T-helper 2 cell treated with Interferon-gamma antibody and Interleukin-4, amounts not matched to agents 100 ng/mL and 5 ng/mL, for 36 hours (primary cell): ENCODE data around the gene RAB3B. TPM values are rescaled to one million over a fixed set of nuclear protein-coding genes. Genes with fewer than 3 reads are reported as not detected.
"Not testable (repeated sequence)": the region's sequence is repeated elsewhere in the genome, so short reads cannot be mapped to it uniquely, and the experiment has no call there.

Experiments used
- intact Hi-C: fragments of 100-400 bp; cut with micrococcal nuclease; formaldehyde crosslinking; loops from one replicate; pipeline ENCODE4 v1.15.1; 2023
- total RNA-seq: library from RNA; stranded (reverse); gene quantifications from 2 replicates; pipeline ENCODE4 v1.2.3, GENCODE V29; 2022

Gene RAB3B
- total RNA-seq, 1 donor from 2014 or later = 0.05 TPM

- intact Hi-C loops = no loop called here
Observed at GRCh38 chr1:51989582-51990477, 670 bp downstream of the RAB3B start.

- intact Hi-C loops = no loop called here
Observed at GRCh38 chr1:51988254-51988653, 2.2 kb downstream of the RAB3B start.

- intact Hi-C loops = no loop called here
Observed at GRCh38 chr1:51986718-51987117, 3.8 kb downstream of the RAB3B start.

- intact Hi-C loops = no loop called here
Observed at GRCh38 chr1:51982161-51982560, 8.3 kb downstream of the RAB3B start.

GRCh38 chr1:51981555-51981954, 8.9 kb downstream of the RAB3B start:
- intact Hi-C loops = no loop called here

- intact Hi-C loops = no loop called here
Observed at GRCh38 chr1:51978099-51978498, 12.4 kb downstream of the RAB3B start.

GRCh38 chr1:51976846-51977602, 13.5 kb downstream of the RAB3B start:
- intact Hi-C loops = no loop called here

- intact Hi-C loops = no loop called here
Observed at GRCh38 chr1:51973587-51974474, 16.7 kb downstream of the RAB3B start.

GRCh38 chr1:51969038-51969705, 21.3 kb downstream of the RAB3B start:
- intact Hi-C loops = no loop called here

- intact Hi-C loops = no loop called here
Observed at GRCh38 chr1:51968632-51969031, 21.9 kb downstream of the RAB3B start.

- intact Hi-C loops = not testable (repeated sequence)
Observed at GRCh38 chr1:51967213-51967791, 23.2 kb downstream of the RAB3B start.

GRCh38 chr1:51966559-51966958, 23.9 kb downstream of the RAB3B start:
- intact Hi-C loops = no loop called here

GRCh38 chr1:51964309-51964696, 26.2 kb downstream of the RAB3B start:
- intact Hi-C loops = no loop called here

- intact Hi-C loops = no loop called here
Observed at GRCh38 chr1:51963592-51964308, 26.8 kb downstream of the RAB3B start.

- intact Hi-C loops = no loop called here
Observed at GRCh38 chr1:51962486-51963356, 27.8 kb downstream of the RAB3B start.

- intact Hi-C loops = no loop called here
Observed at GRCh38 chr1:51961954-51962353, 28.5 kb downstream of the RAB3B start.

GRCh38 chr1:51961231-51961630, 29.3 kb downstream of the RAB3B start:
- intact Hi-C loops = no loop called here

GRCh38 chr1:51960262-51960661, 30.2 kb downstream of the RAB3B start:
- intact Hi-C loops = no loop called here

GRCh38 chr1:51958824-51959223, 31.7 kb downstream of the RAB3B start:
- intact Hi-C loops = no loop called here
